Measurements from ENCODE around the gene LGSN. TPM values are rescaled to one million over a fixed set of nuclear protein-coding genes. Genes with fewer than 3 reads are reported as not detected.

LGSN gene
- total and polyA plus RNA-seq, 4 donors, result 0.03 to 0.33 (median 0.22) TPM

- H3K9ac ChIP-seq (ENCODE audit: low read depth in 1 of 2, low read length in 2 of 2), result peak overlapping the region; percentile 56 to 91
- 75% methylated on average over 1 of the region's 1 CpG for WGBS
- no peaks in the 10 kb centered on the region for H3K27me3 ChIP-seq (ENCODE audit: control insufficient read depth in 4 of 4, insufficient read depth in 4 of 4, low read length in 3 of 4)
These were observed 33.5 kb upstream of the LGSN start for GRCh38 chr6:63353286-63353630.

GRCh38 chr6:63352544-63353285, 32.9 kb upstream of the LGSN start:
- TF ChIP-seq NR2F2 (IDR thresholded peaks at IDR 0.05) (peak; percentile 41), MAX (IDR thresholded peaks at IDR 0.05) (no peak), YY1 (IDR thresholded peaks at IDR 0.05) (peak; percentile 65), ZBTB33 (IDR thresholded peaks at IDR 0.05) (no peak), GABPA (IDR thresholded peaks at IDR 0.05 in 1 of 2, conservative IDR thresholded peaks at IDR 0.05 in 1 of 2) (no peak), RXRA (IDR thresholded peaks at IDR 0.05) (peak; percentile 39 to 73), ATF3 (IDR thresholded peaks at IDR 0.05) (peak; percentile 61), SP1 (IDR thresholded peaks at IDR 0.05) (peak; percentile 60), CTCF (IDR thresholded peaks at IDR 0.05; ENCODE audit: low read depth, low read length, missing input control) (peak; percentile 90), FOXA1 (IDR thresholded peaks at IDR 0.05) (no peak), RAD21 (IDR thresholded peaks at IDR 0.05) (peak; percentile 96 to 99), JUND (IDR thresholded peaks at IDR 0.05) (peak in 1 of 2 donors; percentile 0), HNF4A (conservative IDR thresholded peaks at IDR 0.05) (peak in 1 of 2 donors; percentile 50)
- H3K4me3 ChIP-seq (ENCODE audit: low read depth in 1 of 3, low read length in 3 of 3), result peak overlapping the region in 2 of 3 donors; percentile 5 to 19
- H3K4me1 ChIP-seq (ENCODE audit: control insufficient read depth in 4 of 4, insufficient read depth in 4 of 4, low read length in 3 of 4), result peaks cover 6 to 19% (median 12%) of the 10 kb centered on the region in 4 donors
- no peaks in the 10 kb centered on the region for H3K36me3 ChIP-seq (ENCODE audit: control insufficient read depth in 4 of 4, insufficient read depth in 3 of 4, low read depth in 1 of 4, low read length in 3 of 4)
- WGBS, result 25% methylated on average over 7 of the region's 7 CpGs
- no peak for DNase-seq (ENCODE audit: low spot score)
- H3K27ac ChIP-seq (ENCODE audit: low read depth in 1 of 2, low read length in 2 of 2), result peak overlapping the region; percentile 90
- H3K9ac ChIP-seq (ENCODE audit: low read depth in 1 of 2, low read length in 2 of 2), result peak overlapping the region; percentile 86 to 91
- H3K27me3 ChIP-seq (ENCODE audit: control insufficient read depth in 4 of 4, insufficient read depth in 4 of 4, low read length in 3 of 4), result no peaks in the 10 kb centered on the region
- no peaks in the 10 kb centered on the region for H3K9me3 ChIP-seq (ENCODE audit: control insufficient read depth in 4 of 4, low read length in 3 of 4)

More at GRCh38 chr6:63353286-63353630, 33.5 kb upstream of the LGSN start:
- peak in 1 of 2 donors; percentile 24 for TF ChIP-seq RAD21 (IDR thresholded peaks at IDR 0.05)
- TF ChIP-seq RXRA (IDR thresholded peaks at IDR 0.05), result no peak
- peak in 1 of 2 donors; percentile 2 for TF ChIP-seq JUND (IDR thresholded peaks at IDR 0.05)
- H3K4me1 ChIP-seq (ENCODE audit: control insufficient read depth in 4 of 4, insufficient read depth in 4 of 4, low read length in 3 of 4), result peaks cover 6 to 19% (median 12%) of the 10 kb centered on the region in 4 donors
- H3K27ac ChIP-seq (ENCODE audit: low read depth in 1 of 2, low read length in 2 of 2), result peak overlapping the region; percentile 90
- no peak for DNase-seq (ENCODE audit: low spot score)
- H3K4me3 ChIP-seq (ENCODE audit: low read depth in 1 of 3, low read length in 3 of 3), result no peak overlapping the region
- H3K36me3 ChIP-seq (ENCODE audit: control insufficient read depth in 4 of 4, insufficient read depth in 3 of 4, low read depth in 1 of 4, low read length in 3 of 4), result no peaks in the 10 kb centered on the region
- H3K9me3 ChIP-seq (ENCODE audit: control insufficient read depth in 4 of 4, low read length in 3 of 4), result no peaks in the 10 kb centered on the region
